Tibial nerve (tissue), 4 donors: Measurements from ENCODE around the gene RSPO1. TPM values are rescaled to one million over a fixed set of nuclear protein-coding genes. Genes with fewer than 3 reads are reported as not detected.

Source experiments
- DNase-seq, 2 donors: peaks; one replicate each; pipeline ENCODE4 v3.0.0-alpha.2; 2019; ENCODE audit warnings: low spot score in 2 of 2
- H3K27ac ChIP-seq, 4 donors: fragments of 200-600 bp; sonication (generic) in 3 of 4; one replicate each; pipeline ENCODE4 v1.5.1; 2017 to 2019; ENCODE audit warnings: mild to moderate bottlenecking in 1 of 4
- H3K27me3 ChIP-seq, 2 donors: fragments of 200-600 bp; sonication (generic) in 1 of 2; one replicate each; pipeline versions ENCODE4 v1.5.1 to v1.6.0; 2017 to 2019
- H3K36me3 ChIP-seq, 3 donors: fragments of 200-600 bp; sonication (generic); one replicate each; pipeline ENCODE4 v1.5.1; 2018 to 2019
- H3K4me1 ChIP-seq, 4 donors: fragments of 200-600 bp; sonication (generic) in 3 of 4; one replicate each; pipeline ENCODE4 v1.5.1; 2017 to 2019
- H3K4me3 ChIP-seq, 4 donors: fragments of 200-600 bp; sonication (generic) in 3 of 4; one replicate each; pipeline ENCODE4 v1.5.1; 2017 to 2019; ENCODE audit warnings: mild to moderate bottlenecking in 1 of 4, moderate library complexity in 1 of 4
- H3K9me3 ChIP-seq, 4 donors: fragments of 200-600 bp; sonication (generic) in 3 of 4; one replicate each; pipeline ENCODE4 v1.5.1; 2017 to 2019
- CTCF ChIP-seq, 5 experiments: fragments of 200-600 bp in 3 of 5; fragments of 450-650 bp in 2 of 5; sonication (generic) in 3 of 5; IDR thresholded peaks; one replicate each; pipeline ENCODE4 v1.5.1; 2016 to 2019; ENCODE audit warnings: antibody characterized with exemption in 5 of 5, mild to moderate bottlenecking in 3 of 5, moderate library complexity in 2 of 5
- EP300 ChIP-seq, 2 donors: sonication (generic); formaldehyde crosslinking; IDR thresholded peaks; one replicate each; pipeline ENCODE4 v1.6.1; 2017; ENCODE audit warnings: antibody characterized with exemption in 2 of 2, mild to moderate bottlenecking in 1 of 2
- POLR2A ChIP-seq, 2 donors: fragments of 450-650 bp; IDR thresholded peaks; one replicate each; pipeline ENCODE4 v1.6.1; 2017; ENCODE audit warnings: antibody characterized with exemption in 2 of 2, mild to moderate bottlenecking in 2 of 2, moderate library complexity in 2 of 2
- WGBS, 2 donors: methylation state at CpG; one replicate each; pipeline ENCODE4 v1.1.5; 2018; 5-methylcytosine and 5-hydroxymethylcytosine counted together
- total RNA-seq, 4 donors: library from RNA; depleted of rRNA; stranded (reverse); fragments of >200 nt; gene quantifications; one replicate each; pipeline ENCODE4 v1.1.0, GENCODE V29; 2016

The RSPO1 gene
- total RNA-seq, 4 donors from 2014 or later, result 0.20 to 0.21 TPM; not detected in 2

GRCh38 chr1:37656881-37657280 is 22.2 kb upstream of the RSPO1 start:
- H3K36me3 ChIP-seq, result no peaks in the 10 kb centered on the region
- no peaks in the 10 kb centered on the region for H3K9me3 ChIP-seq
- no peak overlapping the region for H3K4me3 ChIP-seq
- no peak for DNase-seq
- H3K27me3 ChIP-seq, result peaks cover 0 to 41% of the 10 kb centered on the region in 2 donors
- H3K27ac ChIP-seq, result no peak overlapping the region
- 72 to 73% methylated on average over 5 to 8 of the region's 11 CpGs for WGBS, 2 donors
- no peaks in the 10 kb centered on the region for H3K4me1 ChIP-seq
- TF ChIP-seq CTCF (IDR thresholded peaks at IDR 0.05) (no peak), POLR2A (IDR thresholded peaks at IDR 0.05) (no peak), EP300 (IDR thresholded peaks at IDR 0.05) (no peak)

- Histone ChIP-seq H3K4me1 (no peaks in the 10 kb centered on the region), H3K4me3 (no peak overlapping the region), H3K9me3 (no peaks in the 10 kb centered on the region), H3K36me3 (no peaks in the 10 kb centered on the region), H3K27ac (no peak overlapping the region), H3K27me3 (peaks cover 0 to 32% of the 10 kb centered on the region in 2 donors)
- no peak for TF ChIP-seq EP300 (IDR thresholded peaks at IDR 0.05)
- no peak for DNase-seq
- WGBS, 2 donors, result 73 to 74% methylated on average over 7 of the region's 7 CpGs
Observed at GRCh38 chr1:37656026-37656425, 21.3 kb upstream of the RSPO1 start.

GRCh38 chr1:37655274-37655673 is 20.6 kb upstream of the RSPO1 start:
- Histone ChIP-seq H3K9me3 (no peaks in the 10 kb centered on the region), H3K4me1 (no peaks in the 10 kb centered on the region), H3K36me3 (no peaks in the 10 kb centered on the region), H3K27ac (no peak overlapping the region), H3K27me3 (peaks cover 0 to 25% of the 10 kb centered on the region in 2 donors), H3K4me3 (no peak overlapping the region)
- no peak for TF ChIP-seq POLR2A (IDR thresholded peaks at IDR 0.05)
- TF ChIP-seq EP300 (IDR thresholded peaks at IDR 0.05), result no peak
- no peak for TF ChIP-seq CTCF (IDR thresholded peaks at IDR 0.05)
- no peak for DNase-seq

GRCh38 chr1:37653906-37654305 is 19.2 kb upstream of the RSPO1 start:
- Histone ChIP-seq H3K27me3 (peaks cover 0 to 22% of the 10 kb centered on the region in 2 donors), H3K9me3 (no peaks in the 10 kb centered on the region), H3K27ac (no peak overlapping the region), H3K4me1 (no peaks in the 10 kb centered on the region), H3K4me3 (no peak overlapping the region), H3K36me3 (no peaks in the 10 kb centered on the region)
- WGBS, 2 donors, result 75 to 79% methylated on average over 5 of the region's 5 CpGs
- TF ChIP-seq POLR2A (IDR thresholded peaks at IDR 0.05) (no peak), CTCF (IDR thresholded peaks at IDR 0.05) (no peak), EP300 (IDR thresholded peaks at IDR 0.05) (no peak)
- DNase-seq, result no peak

- Histone ChIP-seq H3K4me1 (no peaks in the 10 kb centered on the region), H3K4me3 (no peak overlapping the region), H3K27me3 (peaks cover 0 to 13% of the 10 kb centered on the region in 2 donors), H3K36me3 (no peaks in the 10 kb centered on the region), H3K27ac (no peak overlapping the region), H3K9me3 (no peaks in the 10 kb centered on the region)
- TF ChIP-seq EP300 (IDR thresholded peaks at IDR 0.05) (no peak), CTCF (IDR thresholded peaks at IDR 0.05) (no peak), POLR2A (IDR thresholded peaks at IDR 0.05) (no peak)
- 14% methylated on average over 2 of the region's 2 CpGs; no CpG with 5 or more reads in 1 of the 2 donors for WGBS, 2 donors
- no peak for DNase-seq
Observed at GRCh38 chr1:37652976-37653375, 18.3 kb upstream of the RSPO1 start.

- WGBS, 2 donors, result 57 to 62% methylated on average over 10 of the region's 10 CpGs
- no peak overlapping the region for H3K4me3 ChIP-seq
- TF ChIP-seq CTCF (IDR thresholded peaks at IDR 0.05) (no peak), EP300 (IDR thresholded peaks at IDR 0.05) (no peak), POLR2A (IDR thresholded peaks at IDR 0.05) (no peak)
- no peak for DNase-seq
- no peaks in the 10 kb centered on the region for H3K9me3 ChIP-seq
- peaks cover 0 to 4% of the 10 kb centered on the region in 2 donors for H3K27me3 ChIP-seq
- no peaks in the 10 kb centered on the region for H3K36me3 ChIP-seq
- no peak overlapping the region for H3K27ac ChIP-seq
- no peaks in the 10 kb centered on the region for H3K4me1 ChIP-seq
Observed at GRCh38 chr1:37651803-37652202, 17.1 kb upstream of the RSPO1 start.
